ENCODE measurements around the gene CADPS.

CADPS gene

GRCh38 chr3:62632510-62633294 is 242.5 kb downstream of the CADPS start:
- no peak overlapping the region for H3K4me3 ChIP-seq
- H3K9me3 ChIP-seq (replicated peaks in 1 of 11), result no peaks in the 10 kb centered on the region
- no peaks in the 10 kb centered on the region for H4K20me1 ChIP-seq
- no peak overlapping the region for H3K27ac ChIP-seq
- H3K9ac ChIP-seq, result no peak overlapping the region
- TF ChIP-seq Cebpa-rat (IDR thresholded peaks at IDR 0.05), result no peak
- H3K4me1 ChIP-seq, result peaks cover 0 to 23% (median 5%) of the 10 kb centered on the region in 10 experiments; a peak in 6 of 20 replicates
- H3K27me3 ChIP-seq, result no peaks in the 10 kb centered on the region
- H3K4me2 ChIP-seq, result peak overlapping the region in 3 of 11 experiments; percentile 6 to 28 (median 11); a peak in 4 of 22 replicates
- no peaks in the 10 kb centered on the region for H3K36me3 ChIP-seq

GRCh38 chr3:62631488-62631887 is 243.7 kb downstream of the CADPS start:
- no peak overlapping the region for H3K9ac ChIP-seq
- H3K27ac ChIP-seq, result no peak overlapping the region
- H4K20me1 ChIP-seq, result no peaks in the 10 kb centered on the region
- no peaks in the 10 kb centered on the region for H3K36me3 ChIP-seq
- H3K27me3 ChIP-seq, result no peaks in the 10 kb centered on the region
- no peaks in the 10 kb centered on the region for H3K9me3 ChIP-seq (replicated peaks in 1 of 11)
- no peak overlapping the region for H3K4me2 ChIP-seq
- H3K4me3 ChIP-seq, result no peak overlapping the region
- peaks cover 0 to 23% (median 5%) of the 10 kb centered on the region in 10 experiments; a peak in 6 of 20 replicates for H3K4me1 ChIP-seq
- TF ChIP-seq Cebpa-rat (IDR thresholded peaks at IDR 0.05), result no peak

- Histone ChIP-seq H3K9me3 (replicated peaks in 1 of 11) (no peaks in the 10 kb centered on the region), H3K27ac (no peak overlapping the region), H3K4me1 (peaks cover 0 to 23% (median 5%) of the 10 kb centered on the region in 10 experiments; a peak in 6 of 20 replicates), H3K27me3 (no peaks in the 10 kb centered on the region), H3K36me3 (no peaks in the 10 kb centered on the region), H3K9ac (no peak overlapping the region), H3K4me2 (peak overlapping the region in 6 of 11 experiments; percentile 8 to 59 (median 26); a peak in 8 of 22 replicates), H4K20me1 (no peaks in the 10 kb centered on the region), H3K4me3 (no peak overlapping the region)
- TF ChIP-seq Cebpa-rat (IDR thresholded peaks at IDR 0.05), result no peak
Measured at GRCh38 chr3:62630664-62631063, 244.6 kb downstream of the CADPS start.

DNA sequence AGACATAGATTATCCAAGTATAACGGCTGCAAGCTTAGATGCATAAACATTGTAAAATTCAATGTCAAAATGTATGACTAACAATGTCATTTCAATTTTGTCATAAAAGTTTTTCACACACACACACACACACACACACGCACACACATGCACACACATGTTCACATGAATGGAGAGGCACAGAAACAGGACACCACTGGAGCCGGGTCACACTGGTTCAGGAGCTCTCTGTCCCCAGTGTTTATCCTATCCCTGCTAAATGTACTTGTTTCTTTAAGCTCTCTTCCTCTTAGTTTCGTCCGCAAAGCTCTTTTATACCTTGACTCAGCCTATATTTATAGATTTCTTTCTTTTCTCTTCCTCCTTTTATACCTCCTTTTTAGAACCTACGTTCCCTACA is 249.9 kb downstream of the CADPS start:
- Histone ChIP-seq H3K36me3 (no peaks in the 10 kb centered on the region), H3K4me1 (peaks cover 0 to 19% (median 8%) of the 10 kb centered on the region in 10 experiments; a peak in 8 of 20 replicates), H3K4me2 (no peak overlapping the region), H3K27ac (no peak overlapping the region), H3K9ac (no peak overlapping the region), H4K20me1 (no peaks in the 10 kb centered on the region), H3K9me3 (replicated peaks in 1 of 11) (no peaks in the 10 kb centered on the region), H3K27me3 (no peaks in the 10 kb centered on the region), H3K4me3 (no peak overlapping the region)
- no peak for TF ChIP-seq Cebpa-rat (IDR thresholded peaks at IDR 0.05)

GRCh38 chr3:62624185-62624584 is 251.0 kb downstream of the CADPS start:
- H3K27me3 ChIP-seq, result no peaks in the 10 kb centered on the region
- H3K4me1 ChIP-seq, result peaks cover 0 to 11% (median 5%) of the 10 kb centered on the region in 10 experiments; a peak in 8 of 20 replicates
- no peak overlapping the region for H3K9ac ChIP-seq
- peak overlapping the region in 1 of 11 experiments; percentile 17; a peak in 1 of 22 replicates for H3K4me2 ChIP-seq
- no peaks in the 10 kb centered on the region for H3K36me3 ChIP-seq
- no peaks in the 10 kb centered on the region for H3K9me3 ChIP-seq (replicated peaks in 1 of 11)
- no peak for TF ChIP-seq Cebpa-rat (IDR thresholded peaks at IDR 0.05)
- no peak overlapping the region for H3K4me3 ChIP-seq
- no peak overlapping the region for H3K27ac ChIP-seq
- H4K20me1 ChIP-seq, result no peaks in the 10 kb centered on the region

DNA sequence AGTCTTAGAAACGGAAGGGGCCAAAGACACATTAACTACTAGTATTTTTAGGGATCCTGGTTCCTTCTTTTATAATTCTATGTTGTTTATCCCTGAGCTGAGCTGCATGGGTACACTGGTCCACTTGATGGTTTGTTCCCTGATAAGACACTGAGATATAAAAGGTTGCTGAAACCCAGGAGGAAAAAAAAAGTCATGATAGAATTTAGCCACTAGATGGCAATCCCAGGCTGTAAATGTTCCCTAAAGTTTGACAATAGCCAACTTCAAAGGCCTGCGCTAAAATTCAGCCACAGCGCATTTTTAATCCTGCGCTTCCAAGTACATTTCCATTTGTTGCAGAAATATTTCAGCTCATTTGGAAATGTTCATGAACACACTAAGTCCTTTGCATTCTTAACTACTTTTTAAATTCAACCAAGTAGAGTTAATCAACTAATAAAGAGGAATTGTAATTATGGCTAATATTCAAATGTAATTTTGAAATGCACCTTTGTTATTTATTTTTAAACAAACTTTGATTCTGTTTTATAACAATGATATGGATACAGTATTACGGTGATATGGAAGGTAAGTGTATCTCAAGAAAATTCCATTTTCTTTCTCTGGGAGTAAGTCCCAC is 252.6 kb downstream of the CADPS start:
- Histone ChIP-seq H3K36me3 (no peaks in the 10 kb centered on the region), H3K27me3 (no peaks in the 10 kb centered on the region), H3K4me3 (no peak overlapping the region), H3K4me2 (no peak overlapping the region), H3K4me1 (peaks cover 0 to 11% (median 5%) of the 10 kb centered on the region in 10 experiments; a peak in 8 of 20 replicates), H3K27ac (no peak overlapping the region), H4K20me1 (no peaks in the 10 kb centered on the region), H3K9me3 (replicated peaks in 1 of 11) (no peaks in the 10 kb centered on the region), H3K9ac (no peak overlapping the region)
- no peak for TF ChIP-seq Cebpa-rat (IDR thresholded peaks at IDR 0.05)

GRCh38 chr3:62621925-62622324 is 253.3 kb downstream of the CADPS start:
- Histone ChIP-seq H3K27me3 (no peaks in the 10 kb centered on the region), H4K20me1 (no peaks in the 10 kb centered on the region)
- no peak for TF ChIP-seq Cebpa-rat (IDR thresholded peaks at IDR 0.05)

GRCh38 chr3:62621176-62621575 is 254.0 kb downstream of the CADPS start:
- Histone ChIP-seq H3K4me1 (peaks cover 0 to 11% (median 5%) of the 10 kb centered on the region in 10 experiments; a peak in 8 of 20 replicates), H3K9ac (no peak overlapping the region), H3K27ac (no peak overlapping the region), H3K4me3 (no peak overlapping the region), H3K9me3 (replicated peaks in 1 of 11) (no peaks in the 10 kb centered on the region), H3K27me3 (no peaks in the 10 kb centered on the region), H3K36me3 (no peaks in the 10 kb centered on the region), H3K4me2 (no peak overlapping the region), H4K20me1 (no peaks in the 10 kb centered on the region)
- no peak for TF ChIP-seq Cebpa-rat (IDR thresholded peaks at IDR 0.05)

More at GRCh38 chr3:62621925-62622324, 253.3 kb downstream of the CADPS start:
- Histone ChIP-seq H3K4me3 (no peak overlapping the region), H3K27ac (no peak overlapping the region), H3K9me3 (replicated peaks in 1 of 11) (no peaks in the 10 kb centered on the region), H3K9ac (no peak overlapping the region), H3K36me3 (no peaks in the 10 kb centered on the region), H3K4me1 (peaks cover 0 to 11% (median 5%) of the 10 kb centered on the region in 10 experiments; a peak in 8 of 20 replicates), H3K4me2 (0 out of 22 replicates have a peak overlapping the region, but pooled peaks of 1 of the 11 experiments have one; percentile 7)

DNA sequence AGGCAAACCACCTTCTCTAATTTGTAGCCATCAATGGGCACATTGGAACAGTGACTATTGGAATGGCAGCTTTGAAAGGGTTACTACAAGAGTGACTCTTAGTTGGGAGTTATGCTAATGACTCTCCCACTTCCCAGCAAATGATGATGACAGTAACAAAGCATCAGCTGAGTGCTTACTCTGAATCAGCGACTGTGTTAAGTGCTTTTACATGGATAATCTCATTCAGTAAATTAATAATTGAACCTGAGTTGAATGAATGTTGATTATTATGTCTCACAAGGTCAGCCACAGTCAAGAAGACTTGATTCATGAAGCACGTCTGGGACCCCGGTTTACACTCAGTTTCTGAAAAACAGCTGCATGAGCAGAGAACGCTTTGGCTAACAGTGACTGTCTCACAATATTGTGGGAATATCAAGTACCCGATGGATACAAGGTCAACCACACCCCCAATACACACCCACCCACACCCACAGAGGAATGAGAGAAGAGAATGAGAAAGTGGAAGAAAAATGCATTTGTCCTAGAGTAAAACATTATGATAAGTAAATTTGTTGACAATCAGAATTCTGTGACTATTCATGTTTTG is 259.9 kb downstream of the CADPS start:
- Histone ChIP-seq H3K4me1 (no peaks in the 10 kb centered on the region), H3K9me3 (replicated peaks in 1 of 11) (no peaks in the 10 kb centered on the region), H3K9ac (no peak overlapping the region), H3K4me2 (no peak overlapping the region), H3K36me3 (no peaks in the 10 kb centered on the region), H3K27ac (no peak overlapping the region), H3K27me3 (no peaks in the 10 kb centered on the region), H4K20me1 (no peaks in the 10 kb centered on the region), H3K4me3 (no peak overlapping the region)
- no peak for TF ChIP-seq Cebpa-rat (IDR thresholded peaks at IDR 0.05)
